RCC 7860 (cell line): ENCODE measurements around the gene TRAM2.

ENCODE experiments used
- DNase-seq: peaks from one replicate; pipeline ENCODE4 v3.0.0-alpha.2; 2015; ENCODE audit warnings: low spot score
- FAIRE-seq: peaks from 2 replicates; lab custom pipeline; 2012; peaks lifted over from hg19 to GRCh38; lab: Jason Lieb, UNC

The TRAM2 gene

GRCh38 chr6:52513464-52513863 lies 63.4 kb downstream of the TRAM2 start:
- DNase-seq (no peak), FAIRE-seq (no peak)

GRCh38 chr6:52512199-52512598 lies 64.7 kb downstream of the TRAM2 start:
- peak; percentile 39 for DNase-seq
- no peak for FAIRE-seq

GRCh38 chr6:52511572-52512151 lies 65.2 kb downstream of the TRAM2 start:
- peak; percentile 10 for DNase-seq
- no peak for FAIRE-seq

GRCh38 chr6:52511163-52511562 lies 65.7 kb downstream of the TRAM2 start:
- DNase-seq (no peak), FAIRE-seq (no peak)

- DNase-seq = no peak
- FAIRE-seq = no peak
Measured at GRCh38 chr6:52510213-52510562, 66.7 kb downstream of the TRAM2 start.

GRCh38 chr6:52509281-52510212 lies 67.3 kb downstream of the TRAM2 start:
- DNase-seq = no peak
- no peak for FAIRE-seq

GRCh38 chr6:52508261-52508739 lies 68.6 kb downstream of the TRAM2 start:
- DNase-seq (no peak), FAIRE-seq (no peak)

- DNase-seq (peak; percentile 37), FAIRE-seq (no peak)
Measured at GRCh38 chr6:52507557-52508260, 69.2 kb downstream of the TRAM2 start.

GRCh38 chr6:52506476-52506875 lies 70.4 kb downstream of the TRAM2 start:
- no peak for FAIRE-seq
- DNase-seq = no peak

GRCh38 chr6:52505726-52506409 lies 71.0 kb downstream of the TRAM2 start:
- DNase-seq (no peak), FAIRE-seq (no peak)

GRCh38 chr6:52504782-52505136 lies 72.1 kb downstream of the TRAM2 start:
- FAIRE-seq (no peak), DNase-seq (no peak)

- peak; percentile 89 for FAIRE-seq
Measured at GRCh38 chr6:52503851-52504781, 72.7 kb downstream of the TRAM2 start.

GRCh38 chr6:52503323-52503747 lies 73.5 kb downstream of the TRAM2 start:
- DNase-seq = peak; percentile 67
- no peak for FAIRE-seq

More at GRCh38 chr6:52503851-52504781, 72.7 kb downstream of the TRAM2 start:
- peak; percentile 99 for DNase-seq

GRCh38 chr6:52502306-52503029 lies 74.4 kb downstream of the TRAM2 start:
- FAIRE-seq (no peak), DNase-seq (no peak)

GRCh38 chr6:52500238-52501129 lies 76.4 kb downstream of the TRAM2 start:
- DNase-seq (no peak), FAIRE-seq (no peak)

- DNase-seq (no peak), FAIRE-seq (no peak)
Measured at GRCh38 chr6:52499681-52500236, 77.1 kb downstream of the TRAM2 start.

GRCh38 chr6:52499026-52499425 lies 77.8 kb downstream of the TRAM2 start:
- FAIRE-seq (no peak), DNase-seq (peak; percentile 17)

- no peak for FAIRE-seq
Measured at GRCh38 chr6:52498538-52499017, 78.3 kb downstream of the TRAM2 start.

More at GRCh38 chr6:52498538-52499017, 78.3 kb downstream of the TRAM2 start:
- no peak for DNase-seq
